Transverse colon (tissue), 4 donors: ENCODE data around the gene IBTK.

Experiments
- EP300 ChIP-seq: sonication (generic); formaldehyde crosslinking; IDR thresholded peaks from one replicate; pipeline ENCODE4 v1.6.1; 2017; ENCODE audit warnings: antibody characterized with exemption, low read depth
- POLR2A ChIP-seq: fragments of 450-650 bp; IDR thresholded peaks from one replicate; pipeline ENCODE4 v1.6.1; 2016; ENCODE audit warnings: antibody characterized with exemption, mild to moderate bottlenecking, moderate library complexity
- POLR2AphosphoS5 ChIP-seq, 3 donors: sonication (generic); formaldehyde crosslinking; IDR thresholded peaks; one replicate each; pipeline ENCODE4 v1.6.1; 2016; ENCODE audit warnings: antibody characterized with exemption in 3 of 3
- TF ChIP-seq, protein P1 (sequence below), 5 experiments: fragments of 200-600 bp in 3 of 5; fragments of 450-650 bp in 2 of 5; sonication (generic) in 3 of 5; IDR thresholded peaks; 1 replicate in 2 of 5; 2 replicates in 3 of 5; pipeline ENCODE4 v1.5.1; 2016 to 2017; ENCODE audit warnings: antibody characterized with exemption in 5 of 5, inconsistent platforms in 3 of 5, mild to moderate bottlenecking in 2 of 5, moderate library complexity in 1 of 5

DNA sequence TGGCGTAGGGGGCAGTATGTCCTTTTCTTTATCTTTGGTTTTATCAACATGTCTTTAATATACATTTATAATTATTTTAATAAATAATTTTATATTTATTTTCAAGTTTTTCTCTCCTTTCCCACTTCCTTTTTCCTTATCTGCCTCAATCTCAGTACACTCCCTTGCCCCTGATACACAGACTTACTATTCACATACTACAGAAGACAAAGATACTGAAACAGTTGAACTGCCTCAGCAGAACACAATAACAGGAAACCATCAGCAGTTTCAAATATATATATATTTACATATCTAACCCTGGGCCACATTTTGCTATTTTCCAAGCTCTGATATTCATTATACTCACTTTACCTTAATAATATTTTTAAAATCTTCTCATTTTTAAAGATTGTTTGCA is 19.8 kb downstream of the IBTK start:
- TF ChIP-seq POLR2AphosphoS5 (IDR thresholded peaks at IDR 0.05): no peak
- TF ChIP-seq, protein P1, sequence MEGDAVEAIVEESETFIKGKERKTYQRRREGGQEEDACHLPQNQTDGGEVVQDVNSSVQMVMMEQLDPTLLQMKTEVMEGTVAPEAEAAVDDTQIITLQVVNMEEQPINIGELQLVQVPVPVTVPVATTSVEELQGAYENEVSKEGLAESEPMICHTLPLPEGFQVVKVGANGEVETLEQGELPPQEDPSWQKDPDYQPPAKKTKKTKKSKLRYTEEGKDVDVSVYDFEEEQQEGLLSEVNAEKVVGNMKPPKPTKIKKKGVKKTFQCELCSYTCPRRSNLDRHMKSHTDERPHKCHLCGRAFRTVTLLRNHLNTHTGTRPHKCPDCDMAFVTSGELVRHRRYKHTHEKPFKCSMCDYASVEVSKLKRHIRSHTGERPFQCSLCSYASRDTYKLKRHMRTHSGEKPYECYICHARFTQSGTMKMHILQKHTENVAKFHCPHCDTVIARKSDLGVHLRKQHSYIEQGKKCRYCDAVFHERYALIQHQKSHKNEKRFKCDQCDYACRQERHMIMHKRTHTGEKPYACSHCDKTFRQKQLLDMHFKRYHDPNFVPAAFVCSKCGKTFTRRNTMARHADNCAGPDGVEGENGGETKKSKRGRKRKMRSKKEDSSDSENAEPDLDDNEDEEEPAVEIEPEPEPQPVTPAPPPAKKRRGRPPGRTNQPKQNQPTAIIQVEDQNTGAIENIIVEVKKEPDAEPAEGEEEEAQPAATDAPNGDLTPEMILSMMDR (IDR thresholded peaks at IDR 0.05): no peak
- no peak for TF ChIP-seq EP300
- no peak for TF ChIP-seq POLR2A
